ENCODE results near the gene ENTPD6.
A peak's percentile ranks its signal among the peaks of the same experiment; 100 is the strongest.

Gene ENTPD6

DNA sequence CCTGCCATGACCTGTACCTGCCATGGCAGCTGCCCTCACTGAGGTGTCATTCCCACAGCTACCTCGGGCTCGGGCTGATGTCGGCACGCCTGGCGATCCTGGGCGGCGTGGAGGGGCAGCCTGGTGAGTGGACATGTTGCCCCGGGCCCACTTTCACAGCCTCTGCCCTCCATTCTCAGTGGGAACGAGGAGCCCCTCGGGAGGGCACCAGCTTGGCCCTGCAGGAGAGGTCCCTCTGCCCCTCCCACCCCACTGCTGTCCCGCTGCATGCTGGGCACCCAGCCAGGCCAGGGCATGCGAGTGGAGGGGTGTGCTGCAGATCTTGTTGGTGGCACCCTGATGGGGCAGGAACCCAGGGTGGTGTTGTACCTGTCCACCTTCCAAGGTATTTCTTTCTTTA is 23.0 kb downstream of the ENTPD6 start:
- peaks cover 53% of the 10 kb centered on the region for H3K36me3 ChIP-seq (ENCODE audit: control insufficient read depth, insufficient read depth, low read length)
- no peaks in the 10 kb centered on the region for H3K9me3 ChIP-seq (ENCODE audit: control insufficient read depth, insufficient read depth, low read depth, low read length)
- H3K27me3 ChIP-seq (ENCODE audit: control insufficient read depth, insufficient read depth, low read length): no peaks in the 10 kb centered on the region
- H3K27ac ChIP-seq (ENCODE audit: low read depth, low read length): no peak overlapping the region
- H3K4me1 ChIP-seq (ENCODE audit: control insufficient read depth, insufficient read depth, low read length): peaks cover 13% of the 10 kb centered on the region
- no peak overlapping the region for H3K9ac ChIP-seq (ENCODE audit: low read length)
- no peak overlapping the region for H3K4me3 ChIP-seq (ENCODE audit: low read depth, low read length)

GRCh38 chr20:25219365-25219764 is 23.9 kb downstream of the ENTPD6 start:
- peaks cover 46% of the 10 kb centered on the region for H3K36me3 ChIP-seq (ENCODE audit: control insufficient read depth, insufficient read depth, low read length)
- H3K27ac ChIP-seq (ENCODE audit: low read depth, low read length): no peak overlapping the region

DNA sequence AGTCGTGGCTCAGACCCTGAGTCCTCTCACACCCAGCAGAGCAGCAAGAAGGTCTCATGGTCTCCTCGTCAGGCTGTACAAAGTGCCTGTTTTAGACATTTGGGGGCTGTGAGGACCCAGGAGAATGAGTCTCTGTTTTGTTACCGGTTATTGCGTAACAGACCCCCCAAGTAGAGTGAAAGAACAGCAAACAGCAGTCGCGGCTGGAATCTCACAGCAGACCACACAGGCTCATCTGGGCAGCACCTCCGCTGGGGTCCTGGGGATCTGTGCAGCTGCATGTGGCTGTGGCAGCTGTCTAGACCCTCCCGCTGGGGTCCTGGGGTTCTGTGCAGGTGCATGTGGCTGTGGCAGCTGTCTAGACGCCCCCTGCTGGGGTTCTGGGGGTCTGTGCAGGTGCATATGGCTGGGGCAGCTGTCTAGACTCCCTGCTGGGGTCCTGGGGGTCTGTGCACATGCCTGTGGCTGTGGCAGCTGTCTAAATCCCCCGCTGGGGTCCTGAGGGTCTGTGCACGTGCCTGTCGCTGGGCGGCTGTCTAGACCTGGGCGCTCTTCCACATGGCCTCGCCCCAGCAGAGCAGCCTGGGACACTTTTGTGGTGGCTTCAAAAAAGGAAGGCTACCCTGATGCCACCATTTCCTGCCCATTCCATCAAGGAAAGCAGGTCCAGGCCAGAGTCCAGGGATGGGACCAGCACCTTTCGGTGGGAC is 24.7 kb downstream of the ENTPD6 start:
- no peak overlapping the region for H3K4me3 ChIP-seq (ENCODE audit: low read depth, low read length)
- H3K27me3 ChIP-seq (ENCODE audit: control insufficient read depth, insufficient read depth, low read length): no peaks in the 10 kb centered on the region
- no peak overlapping the region for H3K9ac ChIP-seq (ENCODE audit: low read length)
- no peak overlapping the region for H3K27ac ChIP-seq (ENCODE audit: low read depth, low read length)
- H3K9me3 ChIP-seq (ENCODE audit: control insufficient read depth, insufficient read depth, low read depth, low read length): no peaks in the 10 kb centered on the region
- H3K36me3 ChIP-seq (ENCODE audit: control insufficient read depth, insufficient read depth, low read length): peaks cover 41% of the 10 kb centered on the region
- peaks cover 16% of the 10 kb centered on the region for H3K4me1 ChIP-seq (ENCODE audit: control insufficient read depth, insufficient read depth, low read length)

More at GRCh38 chr20:25219365-25219764, 23.9 kb downstream of the ENTPD6 start:
- H3K4me3 ChIP-seq (ENCODE audit: low read depth, low read length): no peak overlapping the region
- no peak overlapping the region for H3K9ac ChIP-seq (ENCODE audit: low read length)
- H3K27me3 ChIP-seq (ENCODE audit: control insufficient read depth, insufficient read depth, low read length): no peaks in the 10 kb centered on the region
- no peaks in the 10 kb centered on the region for H3K9me3 ChIP-seq (ENCODE audit: control insufficient read depth, insufficient read depth, low read depth, low read length)
- peaks cover 16% of the 10 kb centered on the region for H3K4me1 ChIP-seq (ENCODE audit: control insufficient read depth, insufficient read depth, low read length)

DNA sequence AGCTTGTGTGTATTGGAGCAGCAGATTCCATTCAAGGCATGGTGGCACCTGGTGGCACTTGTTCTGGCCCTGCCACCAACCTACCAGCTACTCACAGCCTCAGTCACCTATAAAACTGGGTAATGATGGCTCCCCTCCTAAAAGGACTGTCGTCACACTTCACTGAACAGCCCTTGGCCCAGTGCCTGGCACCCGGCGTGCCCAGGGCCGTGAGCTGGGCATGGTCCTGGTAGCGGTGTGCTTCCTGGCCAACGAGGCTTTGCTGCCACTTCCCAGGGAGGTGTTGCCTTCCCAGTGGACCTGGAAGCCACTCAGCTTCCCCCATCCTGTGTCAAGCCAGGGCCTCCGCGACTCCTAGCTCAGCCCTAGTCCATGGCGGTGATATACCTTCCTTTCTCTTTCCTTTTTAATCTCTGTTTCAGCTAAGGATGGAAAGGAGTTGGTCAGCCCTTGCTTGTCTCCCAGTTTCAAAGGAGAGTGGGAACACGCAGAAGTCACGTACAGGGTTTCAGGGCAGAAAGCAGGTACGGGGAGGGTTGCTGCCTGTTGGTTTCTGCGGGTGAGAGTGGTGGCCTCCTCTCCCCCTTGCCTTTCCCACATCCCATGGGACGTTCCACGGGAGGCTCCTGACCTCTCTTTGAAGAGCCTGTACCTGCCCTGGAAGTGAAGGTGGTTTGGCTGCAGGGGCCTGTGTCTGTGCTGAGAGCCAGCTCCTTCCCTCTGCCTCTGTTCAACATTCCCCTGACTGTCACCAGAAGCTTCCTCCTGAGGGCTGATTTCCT is 25.5 kb downstream of the ENTPD6 start:
- Histone ChIP-seq H3K27ac (ENCODE audit: low read depth, low read length) (no peak overlapping the region), H3K9me3 (ENCODE audit: control insufficient read depth, insufficient read depth, low read depth, low read length) (no peaks in the 10 kb centered on the region), H3K27me3 (ENCODE audit: control insufficient read depth, insufficient read depth, low read length) (no peaks in the 10 kb centered on the region), H3K4me3 (ENCODE audit: low read depth, low read length) (no peak overlapping the region), H3K36me3 (ENCODE audit: control insufficient read depth, insufficient read depth, low read length) (peaks cover 41% of the 10 kb centered on the region), H3K9ac (ENCODE audit: low read length) (no peak overlapping the region), H3K4me1 (ENCODE audit: control insufficient read depth, insufficient read depth, low read length) (peaks cover 16% of the 10 kb centered on the region)

- Histone ChIP-seq H3K27me3 (ENCODE audit: control insufficient read depth, insufficient read depth, low read length) (no peaks in the 10 kb centered on the region), H3K9ac (ENCODE audit: low read length) (no peak overlapping the region), H3K27ac (ENCODE audit: low read depth, low read length) (peak overlapping the region; percentile 43; the same call in 1 of the 2 replicates), H3K4me3 (ENCODE audit: low read depth, low read length) (no peak overlapping the region), H3K9me3 (ENCODE audit: control insufficient read depth, insufficient read depth, low read depth, low read length) (no peaks in the 10 kb centered on the region), H3K36me3 (ENCODE audit: control insufficient read depth, insufficient read depth, low read length) (peaks cover 35% of the 10 kb centered on the region), H3K4me1 (ENCODE audit: control insufficient read depth, insufficient read depth, low read length) (peaks cover 16% of the 10 kb centered on the region)
Measured at GRCh38 chr20:25221592-25222460, 26.3 kb downstream of the ENTPD6 start.

DNA sequence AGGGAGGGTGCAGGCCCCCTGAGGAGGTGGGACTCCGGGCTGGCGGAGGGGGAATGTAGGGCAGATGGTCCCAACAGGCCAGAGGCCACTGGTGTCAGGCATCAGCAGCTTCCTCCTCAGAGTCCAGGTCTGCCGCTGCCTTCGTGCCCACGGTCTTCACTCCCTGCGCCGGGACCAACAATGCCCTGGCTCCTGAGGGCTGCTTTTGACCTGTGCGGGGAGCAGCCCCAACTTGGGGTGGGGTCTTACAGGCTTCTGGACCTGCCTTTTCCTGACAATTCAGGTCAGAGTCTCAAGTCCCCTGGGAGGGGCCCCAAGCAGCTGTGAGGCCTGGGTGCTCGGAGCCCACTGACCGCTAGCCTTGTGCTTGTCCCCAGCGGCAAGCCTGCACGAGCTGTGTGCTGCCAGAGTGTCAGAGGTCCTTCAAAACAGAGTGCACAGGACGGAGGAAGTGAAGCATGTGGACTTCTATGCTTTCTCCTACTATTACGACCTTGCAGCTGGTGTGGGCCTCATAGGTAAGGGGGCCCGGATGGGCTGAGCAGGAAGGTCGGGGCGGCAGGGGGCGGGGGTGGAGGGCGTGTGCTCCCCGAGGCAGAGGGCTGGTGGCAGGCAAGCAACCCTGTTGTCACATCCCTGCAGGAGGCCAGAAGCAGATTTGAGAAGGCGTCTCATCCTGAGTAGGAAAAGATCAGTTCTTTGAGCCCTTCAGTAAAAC is 27.1 kb downstream of the ENTPD6 start:
- no peaks in the 10 kb centered on the region for H3K27me3 ChIP-seq (ENCODE audit: control insufficient read depth, insufficient read depth, low read length)
- peaks cover 16% of the 10 kb centered on the region for H3K4me1 ChIP-seq (ENCODE audit: control insufficient read depth, insufficient read depth, low read length)
- peak overlapping the region; percentile 21 for H3K9ac ChIP-seq (ENCODE audit: low read length)
- H3K4me3 ChIP-seq (ENCODE audit: low read depth, low read length): no peak overlapping the region
- peaks cover 30% of the 10 kb centered on the region for H3K36me3 ChIP-seq (ENCODE audit: control insufficient read depth, insufficient read depth, low read length)
- H3K9me3 ChIP-seq (ENCODE audit: control insufficient read depth, insufficient read depth, low read depth, low read length): no peaks in the 10 kb centered on the region
- peak overlapping the region; percentile 43; the same call in 1 of the 2 replicates for H3K27ac ChIP-seq (ENCODE audit: low read depth, low read length)

DNA sequence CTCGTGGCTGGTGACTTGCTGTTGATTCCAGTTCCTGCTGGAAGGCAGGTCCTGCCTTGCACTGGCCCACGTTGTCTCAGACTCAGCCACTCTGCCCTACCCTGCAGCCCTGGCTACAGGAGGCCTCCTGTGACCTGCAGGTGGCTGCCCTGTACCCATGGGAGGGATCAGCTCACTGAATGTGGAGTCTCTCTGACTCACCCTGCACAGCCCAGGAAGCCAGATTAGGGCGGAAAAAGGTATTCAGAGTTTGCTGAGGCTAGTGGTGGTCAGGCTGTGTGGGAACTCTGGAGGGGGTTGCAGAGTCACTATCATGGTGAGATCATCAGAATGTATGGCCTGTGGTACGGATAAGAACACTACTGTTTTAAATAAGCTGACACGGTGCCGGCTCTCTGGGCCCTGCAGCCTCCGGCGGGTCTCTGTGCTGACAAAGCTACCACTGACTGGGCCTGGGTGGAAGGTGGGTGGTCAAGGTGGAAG is 27.7 kb downstream of the ENTPD6 start:
- H3K4me1 ChIP-seq (ENCODE audit: control insufficient read depth, insufficient read depth, low read length): peaks cover 16% of the 10 kb centered on the region
- H3K36me3 ChIP-seq (ENCODE audit: control insufficient read depth, insufficient read depth, low read length): peaks cover 25% of the 10 kb centered on the region
- H3K27ac ChIP-seq (ENCODE audit: low read depth, low read length): peak overlapping the region; percentile 0; the same call in 1 of the 2 replicates
- no peak overlapping the region for H3K4me3 ChIP-seq (ENCODE audit: low read depth, low read length)
- no peaks in the 10 kb centered on the region for H3K9me3 ChIP-seq (ENCODE audit: control insufficient read depth, insufficient read depth, low read depth, low read length)
- H3K27me3 ChIP-seq (ENCODE audit: control insufficient read depth, insufficient read depth, low read length): no peaks in the 10 kb centered on the region
- peak overlapping the region; percentile 3 for H3K9ac ChIP-seq (ENCODE audit: low read length)

DNA sequence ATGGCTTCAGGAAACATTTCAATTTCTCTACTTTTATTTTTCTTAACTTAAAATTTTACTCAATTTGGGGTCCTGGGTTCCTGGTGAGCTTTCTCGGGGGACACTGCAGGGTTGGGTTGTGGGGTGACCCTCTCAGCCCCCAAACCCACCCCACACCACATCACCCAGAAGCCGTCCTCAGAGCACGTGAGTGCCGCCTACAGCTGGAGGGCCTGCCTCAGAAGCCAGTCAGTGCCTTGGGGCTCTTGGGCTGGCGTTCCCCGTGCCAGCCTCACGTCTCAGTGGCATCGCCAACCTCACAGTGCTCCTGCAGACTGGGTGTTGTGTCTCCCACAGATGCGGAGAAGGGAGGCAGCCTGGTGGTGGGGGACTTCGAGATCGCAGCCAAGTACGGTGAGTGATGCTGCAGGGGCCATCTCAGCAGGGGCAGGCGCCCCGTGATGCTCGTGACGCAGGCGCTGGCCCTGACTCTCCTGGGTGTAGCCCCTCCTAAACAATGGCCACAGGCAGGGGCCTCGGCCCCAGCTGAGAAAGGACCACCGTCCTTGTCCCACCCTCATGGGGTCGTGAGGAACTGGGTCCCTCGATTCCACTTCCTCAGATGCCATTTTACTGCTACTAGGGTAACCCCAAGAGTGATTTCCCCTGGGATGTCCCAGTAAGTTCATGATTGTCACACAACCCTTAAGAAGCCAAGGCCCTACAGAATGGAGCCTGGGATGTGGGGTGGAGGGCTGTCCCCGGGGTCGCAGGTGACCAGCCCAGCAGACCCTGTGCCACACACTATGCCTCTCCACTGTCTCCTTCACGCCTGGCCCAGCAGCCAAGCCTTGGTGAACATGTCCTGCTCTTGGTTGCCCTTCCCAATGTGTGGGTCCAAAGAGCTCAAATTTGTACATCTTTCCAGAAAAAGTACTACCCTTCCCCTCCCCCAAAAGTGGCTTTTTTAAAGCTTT is 28.5 kb downstream of the ENTPD6 start:
- Histone ChIP-seq H3K9ac (ENCODE audit: low read length) (no peak overlapping the region), H3K4me1 (ENCODE audit: control insufficient read depth, insufficient read depth, low read length) (peaks cover 16% of the 10 kb centered on the region), H3K36me3 (ENCODE audit: control insufficient read depth, insufficient read depth, low read length) (peaks cover 18% of the 10 kb centered on the region), H3K4me3 (ENCODE audit: low read depth, low read length) (no peak overlapping the region), H3K27ac (ENCODE audit: low read depth, low read length) (peak overlapping the region; percentile 0; the same call in 1 of the 2 replicates), H3K27me3 (ENCODE audit: control insufficient read depth, insufficient read depth, low read length) (no peaks in the 10 kb centered on the region), H3K9me3 (ENCODE audit: control insufficient read depth, insufficient read depth, low read depth, low read length) (no peaks in the 10 kb centered on the region)

- Histone ChIP-seq H3K4me3 (ENCODE audit: low read depth, low read length) (no peak overlapping the region), H3K4me1 (ENCODE audit: control insufficient read depth, insufficient read depth, low read length) (peaks cover 16% of the 10 kb centered on the region)
Measured at GRCh38 chr20:25224941-25225340, 29.4 kb downstream of the ENTPD6 start.

More at GRCh38 chr20:25224941-25225340, 29.4 kb downstream of the ENTPD6 start:
- Histone ChIP-seq H3K9ac (ENCODE audit: low read length) (no peak overlapping the region), H3K27me3 (ENCODE audit: control insufficient read depth, insufficient read depth, low read length) (no peaks in the 10 kb centered on the region), H3K27ac (ENCODE audit: low read depth, low read length) (no peak overlapping the region), H3K36me3 (ENCODE audit: control insufficient read depth, insufficient read depth, low read length) (peaks cover 13% of the 10 kb centered on the region), H3K9me3 (ENCODE audit: control insufficient read depth, insufficient read depth, low read depth, low read length) (no peaks in the 10 kb centered on the region)

Measured in HUES6 (cell line).